Heart left ventricle (tissue), 16 donors: ENCODE measurements around the gene HCK. TPM values are rescaled to one million over a fixed set of nuclear protein-coding genes. Genes with fewer than 3 reads are reported as not detected.
"Not testable (repeated sequence)": the region's sequence is repeated elsewhere in the genome, so short reads cannot be mapped to it uniquely, and the experiment has no call there.

Source experiments
- ATAC-seq, 4 donors: fragments of 200-7000 bp; cut with Tn5 transposase; one replicate each; pipeline ENCODE4 v1.9.1; 2020 to 2022; ENCODE audit warnings: moderate library complexity in 4 of 4, mild to moderate bottlenecking in 3 of 4, moderate number of reproducible peaks in 1 of 4
- DNase-seq, 5 donors: peaks; one replicate each; pipeline ENCODE4 v3.0.0-alpha.2; 2020
- H3K27ac ChIP-seq, 12 donors: fragments of 200-600 bp; sonication (generic) in 4 of 12; one replicate each; pipeline versions ENCODE4 v1.5.0 to v1.8.0; 2016 to 2022; ENCODE audit warnings: mild to moderate bottlenecking in 2 of 12
- H3K27me3 ChIP-seq, 9 donors: fragments of 200-600 bp; sonication (generic) in 2 of 9; one replicate each; pipeline versions ENCODE4 v1.5.1 to v1.8.0; 2016 to 2022; ENCODE audit warnings: mild to moderate bottlenecking in 3 of 9
- H3K36me3 ChIP-seq, 9 donors: fragments of 200-600 bp; sonication (generic) in 2 of 9; one replicate each; pipeline versions ENCODE4 v1.5.0 to v1.8.0; 2018 to 2022; ENCODE audit warnings: mild to moderate bottlenecking in 2 of 9
- H3K4me1 ChIP-seq, 12 donors: fragments of 200-600 bp; sonication (generic) in 4 of 12; one replicate each; pipeline versions ENCODE4 v1.5.0 to v1.8.0; 2016 to 2022; ENCODE audit warnings: mild to moderate bottlenecking in 3 of 12
- H3K4me3 ChIP-seq, 12 donors: fragments of 200-600 bp; sonication (generic) in 4 of 12; one replicate each; pipeline versions ENCODE4 v1.5.0 to v1.8.0; 2017 to 2022; ENCODE audit warnings: mild to moderate bottlenecking in 9 of 12, moderate library complexity in 4 of 12
- H3K9me3 ChIP-seq, 12 donors: fragments of 200-600 bp; sonication (generic) in 4 of 12; one replicate each; pipeline versions ENCODE4 v1.5.0 to v1.8.0; 2016 to 2022; ENCODE audit warnings: mild to moderate bottlenecking in 1 of 12
- CTCF ChIP-seq, 12 donors: fragments of 200-600 bp; sonication (generic) in 4 of 12; IDR thresholded peaks; one replicate each; pipeline versions ENCODE4 v1.5.0 to v1.8.0; 2018 to 2022; ENCODE audit warnings: antibody characterized with exemption in 12 of 12, mild to moderate bottlenecking in 5 of 12
- POLR2A ChIP-seq, 2 donors: fragments of 450-650 bp; IDR thresholded peaks; one replicate each; pipeline ENCODE4 v1.6.1; 2017; ENCODE audit warnings: antibody characterized with exemption in 2 of 2, mild to moderate bottlenecking in 2 of 2, moderate library complexity in 2 of 2
- WGBS, 4 donors: extraction: QIAGEN DNeasy Blood & Tissue Kit in 2 of 4; methylation state at CpG; one replicate each; pipeline versions ENCODE4 v1.1.5 to v1.1.7; 2013 to 2018; 5-methylcytosine and 5-hydroxymethylcytosine counted together
- intact Hi-C, 10 donors: fragments of 100-400 bp; cut with DNase I; formaldehyde crosslinking; loops; one replicate each; pipeline versions ENCODE4 v1.11.1 to v1.14.2; 2022
- polyA plus RNA-seq, 2 donors: library from polyadenylated mRNA; stranded (reverse); fragments of 200-250 nt; gene quantifications; one replicate each; pipeline ENCODE4 v1.2.3, GENCODE V29; 2013
- total RNA-seq, 9 donors: library from RNA; depleted of rRNA in 2 of 9; stranded (reverse); fragments of >200 nt in 2 of 9; fragmentation: NEBNext Ultra II Directional in 3 of 9; extraction: Animal tissue kit (Norgen Biotek cat#: 25700) in 3 of 9; gene quantifications; one replicate each; pipeline versions ENCODE4 v1.1.0 to v1.2.4, GENCODE V29; 2016 to 2023
- donor health status: ischemic (EF 13 %, LVEDD 7.1; RV severe dilation, severe dysfunction).
- donor health status: healthy with polysubstance abuse.
- donor health status: DM: no; HTN: yes; CAD: no.
- donor health status: DM: no; HTN: no; CAD: no.
- donor health status: ischemic (EF 25% LVEDD 6.9; RV normal size, moderate dysfunction).
- donor health status: ischemic (EF 25% LVEDD 5.7; RV mildly dilated, moderate dysfunction).
- donor health status: healthy.
- donor health status: DM: yes; HTN: yes; CAD: no.
- donor health status: ischemic (EF 35%, LVEDD 5.7; RV mildly dilated, moderate dysfunction).
- donor health status: nonischemic (EF 11% LVEDD 7.7; RV severe dilation, severe dysfunction).
- donor health status: DM: yes; HTN: yes; CAD: no.
- donor health status: PGD.
- donor health status: ischemic (EF 29% LVEDD 5.4; RV normal size, mild dysfunction).
- donor health status: nonischemic (EF 23%, LVEDD 6.1; RV moderate dilation, normal function).

Gene HCK
- total and polyA plus RNA-seq, 11 donors, result 1.4 to 52.0 (median 4.4) TPM

DNA sequence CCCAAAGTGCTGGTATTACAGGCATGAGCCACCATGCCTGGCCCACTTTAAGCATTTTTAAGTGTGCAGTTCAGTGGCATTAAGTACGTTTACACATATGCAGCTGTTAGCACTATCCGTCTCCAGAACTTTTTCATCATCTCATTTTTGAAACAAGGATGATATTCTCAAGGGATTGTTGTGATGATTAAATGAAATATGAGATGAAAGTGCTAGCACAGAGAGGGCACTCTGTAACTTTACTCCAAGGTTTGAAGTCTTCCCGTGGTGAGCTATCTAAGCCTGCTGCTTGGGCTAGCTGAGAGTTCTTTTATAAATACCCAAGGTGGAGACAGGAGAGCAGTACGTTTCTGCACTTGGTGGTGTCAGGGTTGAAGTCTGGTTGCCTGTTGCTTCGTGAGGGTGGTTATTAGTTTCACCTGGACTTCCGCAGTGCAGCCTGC is 64.1 kb downstream of the HCK start:
- no peak for DNase-seq
- intact Hi-C loops, result no loop called here
- ATAC-seq, result no peak
- H3K4me1 ChIP-seq, result peaks cover 0 to 68% (median 23%) of the 10 kb centered on the region in 12 donors
- H3K27ac ChIP-seq, result no peak overlapping the region
- H3K36me3 ChIP-seq, result peaks cover 0 to 28% (median 0%) of the 10 kb centered on the region in 9 donors
- no peak overlapping the region for H3K4me3 ChIP-seq
- WGBS, 4 donors, result 62 to 70% (median 67%) methylated on average over 6 of the region's 6 CpGs
- H3K9me3 ChIP-seq, result no peaks in the 10 kb centered on the region
- H3K27me3 ChIP-seq, result no peaks in the 10 kb centered on the region
- TF ChIP-seq POLR2A (IDR thresholded peaks at IDR 0.05) (no peak), CTCF (IDR thresholded peaks at IDR 0.05) (no peak)

DNA sequence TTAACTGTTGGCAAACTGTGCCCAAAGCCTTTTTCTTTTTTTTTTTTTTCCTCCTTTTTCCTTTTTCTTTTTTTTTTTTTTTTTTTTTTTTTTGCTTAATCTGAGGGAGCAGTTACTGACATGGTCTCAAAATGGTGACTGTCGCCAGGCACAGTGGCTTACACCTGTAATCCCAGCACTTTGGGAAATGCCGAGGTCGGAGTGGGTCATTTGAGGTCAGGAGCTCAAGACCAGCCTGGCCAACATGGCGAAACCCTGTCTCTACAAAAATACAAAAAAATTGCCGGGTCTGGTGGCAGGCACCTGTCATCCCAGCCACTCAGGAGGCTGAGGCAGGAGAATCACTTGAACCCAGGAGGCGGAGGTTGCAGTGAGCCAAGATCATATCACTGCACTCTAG is 64.8 kb downstream of the HCK start:
- peaks cover 0 to 61% (median 18%) of the 10 kb centered on the region in 12 donors for H3K4me1 ChIP-seq
- ATAC-seq, result peak in 1 of 4 donors; percentile 6
- H3K4me3 ChIP-seq, H3K27me3 ChIP-seq, DNase-seq, H3K9me3 ChIP-seq, intact Hi-C loops: not testable (repeated sequence)
- peak overlapping the region in 1 of 12 donors; percentile 30 for H3K27ac ChIP-seq
- 75 to 92% (median 86%) methylated on average over 6 of the region's 6 CpGs for WGBS, 4 donors
- peaks cover 0 to 28% (median 0%) of the 10 kb centered on the region in 9 donors for H3K36me3 ChIP-seq

GRCh38 chr20:32118427-32118826 is 66.4 kb downstream of the HCK start:
- H3K27ac ChIP-seq, ATAC-seq, DNase-seq, H3K4me3 ChIP-seq, intact Hi-C loops, H3K27me3 ChIP-seq, H3K9me3 ChIP-seq: not testable (repeated sequence)
- 95 to 98% (median 95%) methylated on average over 5 of the region's 5 CpGs for WGBS, 4 donors
- H3K36me3 ChIP-seq, result peaks cover 0 to 26% (median 0%) of the 10 kb centered on the region in 9 donors
- H3K4me1 ChIP-seq, result peaks cover 0 to 45% (median 16%) of the 10 kb centered on the region in 12 donors

- H3K36me3 ChIP-seq, result peaks cover 0 to 22% (median 3%) of the 10 kb centered on the region in 9 donors
- DNase-seq (no peak), ATAC-seq (no peak)
- no peaks in the 10 kb centered on the region for H3K27me3 ChIP-seq
- H3K4me3 ChIP-seq, result no peak overlapping the region
- TF ChIP-seq POLR2A (IDR thresholded peaks at IDR 0.05) (no peak), CTCF (IDR thresholded peaks at IDR 0.05) (no peak)
- peaks cover 0 to 32% (median 14%) of the 10 kb centered on the region in 12 donors for H3K4me1 ChIP-seq
- intact Hi-C loops, result no loop called here
- 96 to 97% (median 97%) methylated on average over 2 of the region's 2 CpGs for WGBS, 4 donors
- H3K9me3 ChIP-seq, result no peaks in the 10 kb centered on the region
- no peak overlapping the region for H3K27ac ChIP-seq
These were observed 67.7 kb downstream of the HCK start for GRCh38 chr20:32119734-32120133.

GRCh38 chr20:32121908-32122307 is 69.9 kb downstream of the HCK start:
- H3K27me3 ChIP-seq, ATAC-seq, intact Hi-C loops, DNase-seq, H3K4me3 ChIP-seq, H3K27ac ChIP-seq, H3K9me3 ChIP-seq: not testable (repeated sequence)
- WGBS, 4 donors, result 92 to 95% methylated on average over 21 to 31 of the region's 31 CpGs; no CpG with 5 or more reads in 2 of the 4 donors
- Histone ChIP-seq H3K36me3 (peaks cover 0 to 19% (median 0%) of the 10 kb centered on the region in 9 donors), H3K4me1 (peaks cover 0 to 14% (median 10%) of the 10 kb centered on the region in 12 donors)

DNA sequence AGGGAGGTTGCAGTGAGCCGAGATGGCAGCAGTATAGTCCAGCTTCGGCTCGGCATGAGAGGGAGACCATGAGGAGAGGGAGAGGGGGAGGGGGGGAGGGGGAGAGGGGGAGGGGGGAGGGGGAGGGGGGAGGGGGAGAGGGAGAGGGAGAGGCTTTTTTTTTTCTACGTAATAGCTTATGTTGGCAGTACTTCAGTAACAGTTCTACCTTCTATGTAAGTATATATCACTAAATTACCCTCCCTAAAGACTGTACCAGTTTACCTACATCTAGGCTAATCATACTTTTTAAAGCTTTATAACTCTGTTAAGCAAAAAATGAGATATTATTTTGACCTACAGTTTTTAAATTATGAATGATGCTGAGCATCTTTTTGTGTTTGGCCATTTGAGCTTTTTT is 71.0 kb downstream of the HCK start:
- 94 to 100% (median 97%) methylated on average over 1 to 4 of the region's 4 CpGs for WGBS, 4 donors
- TF ChIP-seq POLR2A (IDR thresholded peaks at IDR 0.05) (no peak), CTCF (IDR thresholded peaks at IDR 0.05) (no peak)
- Histone ChIP-seq H3K36me3 (peaks cover 0 to 19% (median 0%) of the 10 kb centered on the region in 9 donors), H3K4me3 (no peak overlapping the region), H3K4me1 (peaks cover 0 to 5% (median 0%) of the 10 kb centered on the region in 12 donors), H3K9me3 (no peaks in the 10 kb centered on the region), H3K27me3 (no peaks in the 10 kb centered on the region), H3K27ac (no peak overlapping the region)
- ATAC-seq (no peak), DNase-seq (no peak)
- intact Hi-C loops, result no loop called here
